Umbilical cord (tissue), 2 donors: ENCODE measurements around the gene TCEAL2. TPM values are rescaled to one million over a fixed set of nuclear protein-coding genes. Genes with fewer than 3 reads are reported as not detected.
A peak's percentile ranks its signal among the peaks of the same experiment; 100 is the strongest.
"Not testable (repeated sequence)": the region's sequence is repeated elsewhere in the genome, so short reads cannot be mapped to it uniquely, and the experiment has no call there.

Source experiments
- DNase-seq: peaks from one replicate; pipeline ENCODE4 v3.0.0-alpha.2; 2015; ENCODE audit warnings: low spot score
- total RNA-seq: library from RNA; depleted of rRNA; stranded (reverse); fragments of >200 nt; gene quantifications from one replicate; pipeline ENCODE4 v1.2.3, GENCODE V29; 2014; ENCODE audit warnings: low replicate concordance; ENCODE audit not compliant: insufficient read depth

Gene TCEAL2
- not detected for total RNA-seq

GRCh38 chrX:102125436-102125835 is at the start of gene TCEAL2:
Gene TCEAL2 (plus strand): TSS chrX:102125679. CDS start chrX:102126831, 1,152 bp downstream.
- DNase-seq = not testable (repeated sequence)

DNA sequence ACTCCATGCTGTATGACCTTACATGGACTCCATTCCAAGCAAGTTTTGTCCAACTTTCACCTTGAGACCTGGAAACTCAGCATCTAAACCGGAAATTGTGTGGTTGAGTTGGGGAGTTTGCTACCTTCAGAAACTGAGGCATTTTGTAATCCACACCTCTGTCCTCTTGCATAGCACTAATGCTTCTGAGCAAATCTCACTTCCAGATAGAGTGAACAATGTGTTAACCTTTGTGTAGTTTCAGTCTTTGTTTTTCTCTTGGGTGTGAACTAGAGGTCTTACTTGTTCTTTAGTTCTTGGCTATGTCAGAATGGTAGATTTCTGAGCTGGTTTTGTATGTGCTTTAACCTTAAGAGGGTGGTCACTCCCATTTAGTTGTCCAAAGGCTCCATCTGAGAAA is 48.1 kb upstream of the TCEAL2 start:
- no peak for DNase-seq

DNA sequence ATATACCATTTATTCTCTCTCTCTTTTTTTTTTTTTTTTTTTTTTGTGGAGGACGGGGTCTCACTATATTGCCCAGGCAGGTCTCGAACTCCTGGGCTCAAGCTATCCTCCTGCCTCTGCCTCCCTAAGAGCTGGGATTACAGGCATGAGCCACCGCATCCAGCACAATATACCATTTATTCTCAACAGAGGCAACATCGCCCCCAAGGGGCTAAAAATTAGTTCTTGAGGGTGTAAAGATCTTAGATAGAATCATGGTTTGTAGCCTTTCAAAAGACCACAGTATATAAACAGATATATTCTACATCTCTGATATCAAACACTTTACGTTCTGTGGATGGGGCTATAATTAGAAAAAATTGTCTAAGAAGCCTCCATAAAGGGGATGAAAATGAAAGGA is 39.8 kb upstream of the TCEAL2 start:
- no peak for DNase-seq

DNA sequence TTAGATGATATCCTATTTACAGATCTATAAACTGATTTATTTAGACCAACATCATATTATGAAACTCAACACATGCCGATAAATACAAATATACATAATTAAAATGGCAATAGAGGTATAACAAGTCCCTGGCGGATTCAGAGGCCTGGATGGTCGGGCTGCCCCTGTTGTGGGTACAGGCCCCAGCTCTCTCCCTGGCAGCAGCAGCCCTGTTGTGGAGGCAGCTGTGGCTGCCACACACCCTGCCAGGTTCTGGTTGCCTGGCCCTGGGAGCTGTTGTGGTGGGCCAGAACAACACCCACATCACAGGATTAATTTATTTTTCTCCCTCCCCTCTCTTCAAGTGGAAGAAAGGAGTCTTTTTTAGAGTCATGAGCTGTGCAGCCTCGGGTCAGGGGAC is 12.1 kb upstream of the TCEAL2 start:
- DNase-seq = no peak

DNA sequence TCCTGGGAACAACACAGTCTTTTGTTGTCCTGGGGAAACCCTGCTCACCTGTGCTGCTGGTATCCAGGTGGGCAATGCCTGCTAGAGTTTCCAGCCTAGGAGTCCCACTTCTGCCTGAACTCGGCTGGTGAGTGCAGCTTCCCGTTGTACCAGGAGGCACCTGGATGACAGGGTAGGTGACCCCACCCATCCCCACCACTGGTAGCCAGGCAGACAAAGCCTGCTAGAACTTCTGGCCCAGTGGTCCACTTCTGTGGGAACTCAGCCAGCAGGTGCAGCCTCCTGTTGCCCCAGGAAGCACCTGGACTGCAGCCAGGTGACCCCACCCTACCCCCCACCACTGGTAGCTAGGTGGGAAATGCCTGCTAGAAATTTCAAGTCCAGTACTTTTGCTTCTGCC is 9.7 kb upstream of the TCEAL2 start:
- DNase-seq = no peak

DNA sequence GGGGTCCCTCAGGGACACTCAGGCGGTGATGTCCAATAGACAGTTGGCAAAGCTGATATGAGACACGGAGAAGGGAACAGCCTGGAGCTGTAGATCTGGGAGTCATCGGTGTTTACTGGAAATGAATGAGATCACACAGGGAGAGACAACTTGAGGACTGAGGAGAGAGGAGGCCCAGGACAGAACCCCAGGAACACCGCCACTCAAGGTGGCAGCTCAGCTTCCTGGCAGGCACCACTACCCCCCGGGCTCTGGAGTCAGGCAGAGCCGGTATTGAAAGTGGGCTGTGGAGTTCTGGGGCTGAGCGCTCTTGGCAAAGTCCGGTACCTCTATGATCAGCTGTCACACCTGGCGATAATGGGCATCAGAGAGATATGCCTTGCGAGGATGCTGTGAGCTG is 465 bp upstream of the TCEAL2 start:
- not testable (repeated sequence) for DNase-seq

DNA sequence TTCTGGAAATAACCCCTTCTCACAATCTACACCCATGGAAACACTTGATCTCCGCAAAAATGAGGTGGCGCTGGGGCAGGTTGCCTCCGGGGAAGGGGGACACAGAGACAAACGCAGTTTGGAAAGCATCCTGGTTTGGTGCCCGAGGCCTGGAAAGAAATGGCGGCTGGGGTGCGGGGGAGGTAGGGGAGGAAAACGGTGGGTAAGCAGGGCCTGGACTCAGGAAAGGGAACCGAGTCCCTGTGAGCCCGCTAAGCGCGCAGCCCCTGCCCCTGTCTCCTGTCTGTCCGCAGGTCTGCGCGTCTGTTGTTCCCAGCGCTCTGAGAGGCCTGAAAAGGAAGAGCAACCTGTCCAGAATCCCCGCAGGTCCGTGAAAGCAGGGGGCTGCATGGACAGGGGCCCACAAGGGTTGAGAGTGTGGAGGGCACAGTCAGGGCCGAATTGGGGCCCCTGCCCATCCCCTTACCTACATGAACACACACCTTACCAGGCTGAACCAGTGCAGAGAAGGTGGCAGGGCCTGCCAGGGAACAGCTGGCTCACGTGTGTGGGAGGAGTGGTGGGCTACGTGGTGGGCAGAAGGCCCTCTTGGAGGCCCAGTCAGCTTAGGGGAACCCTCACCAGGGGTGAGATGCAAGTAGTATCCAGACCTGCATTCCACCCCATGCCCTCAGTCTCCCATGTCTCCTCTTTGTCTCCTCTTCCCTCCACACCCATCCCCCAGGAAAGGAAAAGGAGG is 770 bp downstream of the TCEAL2 start:
- not testable (repeated sequence) for DNase-seq

- no peak for DNase-seq
Observed at GRCh38 chrX:102126863-102127262, 1.4 kb downstream of the TCEAL2 start.

- DNase-seq = no peak
Observed at GRCh38 chrX:102129473-102129872, 4.0 kb downstream of the TCEAL2 start.

- DNase-seq = no peak
Observed at GRCh38 chrX:102138064-102138463, 12.6 kb downstream of the TCEAL2 start.

DNA sequence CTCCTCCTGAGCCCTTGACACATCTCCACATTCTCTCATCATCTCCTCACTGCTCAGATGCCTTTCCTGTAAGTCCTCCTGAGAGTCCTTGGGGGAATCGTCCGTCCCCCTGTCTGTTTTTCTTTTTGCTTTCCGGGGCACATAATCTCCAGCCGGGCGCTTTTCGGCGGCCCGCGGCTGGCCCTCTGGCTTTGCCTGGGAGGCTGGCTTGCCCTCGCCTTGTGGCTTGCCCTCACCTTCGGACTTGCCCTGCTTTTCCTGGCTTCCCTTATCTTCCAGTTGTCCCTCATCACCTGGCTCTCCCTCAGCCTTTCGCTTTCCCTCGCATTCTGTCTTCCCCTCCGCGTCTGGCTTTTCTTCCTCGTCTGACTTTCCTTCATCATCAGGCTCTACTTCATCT is 15.4 kb downstream of the TCEAL2 start:
- DNase-seq = not testable (repeated sequence)

GRCh38 chrX:102141631-102142030 is 16.2 kb downstream of the TCEAL2 start:
- DNase-seq = not testable (repeated sequence)

DNA sequence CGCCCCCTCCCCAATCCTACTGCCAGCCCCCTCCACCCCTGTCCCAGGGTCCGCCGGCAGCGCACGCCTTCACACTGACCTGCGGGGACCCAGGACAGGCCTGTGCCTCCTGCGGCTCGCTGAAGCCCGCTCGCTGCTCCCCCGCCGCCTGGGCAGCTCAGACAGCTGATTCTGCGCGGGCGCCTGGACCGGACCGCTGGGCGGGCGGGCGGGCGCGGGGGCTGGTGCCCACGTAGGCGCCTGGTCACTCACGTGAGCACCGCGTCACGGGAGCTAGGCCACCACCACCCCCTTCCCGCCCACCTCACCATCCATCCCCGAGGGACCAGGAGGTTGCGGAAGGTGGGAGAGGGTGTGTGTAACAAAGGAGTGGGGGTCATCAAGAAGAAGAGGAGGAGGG is 16.8 kb downstream of the TCEAL2 start, which contains the start of gene TCEAL6:
TCEAL6 (minus strand) TSS at position 208 of the 400 bp plus-strand sequence.
- not testable (repeated sequence) for DNase-seq

- DNase-seq = no peak
Observed at GRCh38 chrX:102154218-102154860, 28.9 kb downstream of the TCEAL2 start.

DNA sequence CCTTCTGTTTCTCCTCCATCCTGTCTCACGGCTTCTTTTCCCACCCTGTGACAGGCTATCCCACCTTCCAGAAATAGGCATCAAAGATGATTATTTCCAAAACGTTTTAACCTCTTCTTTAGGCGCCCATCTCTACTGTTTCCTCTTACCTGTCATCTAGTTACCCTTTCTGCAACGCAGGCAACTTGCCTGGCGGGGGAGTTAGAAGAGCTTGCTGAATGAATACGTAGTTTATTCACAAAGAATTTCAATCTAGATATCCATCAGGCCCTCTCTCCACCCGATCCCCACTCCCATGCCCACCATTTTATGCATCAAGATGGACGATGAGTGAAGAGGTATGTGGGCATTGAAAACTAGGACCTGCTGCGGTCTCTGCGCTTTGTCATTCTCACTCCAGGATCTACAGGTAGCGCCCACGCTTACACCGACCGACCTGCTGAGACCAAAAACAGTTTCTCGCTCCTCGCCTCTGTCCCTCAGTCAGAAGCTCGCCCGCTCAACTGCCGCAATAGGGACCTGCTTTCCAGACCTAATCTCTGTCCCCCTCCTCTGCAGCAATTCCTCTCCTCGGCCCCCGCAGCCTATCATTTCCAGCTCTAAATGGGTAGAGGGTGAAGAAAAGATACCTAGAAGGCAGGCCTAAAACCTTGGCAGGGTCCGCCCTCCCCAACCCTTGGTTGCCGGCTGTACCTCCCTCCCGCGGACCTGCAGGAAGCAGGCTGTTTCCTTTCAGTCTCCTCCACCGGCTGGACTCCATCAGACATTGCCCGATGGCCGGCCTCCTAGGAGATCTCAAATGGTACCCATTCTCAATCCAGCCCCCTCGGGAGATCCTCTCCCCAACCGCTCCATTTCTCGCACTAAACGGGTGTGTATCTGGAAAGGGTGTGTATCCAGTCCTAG is 29.7 kb downstream of the TCEAL2 start:
- DNase-seq = no peak

DNA sequence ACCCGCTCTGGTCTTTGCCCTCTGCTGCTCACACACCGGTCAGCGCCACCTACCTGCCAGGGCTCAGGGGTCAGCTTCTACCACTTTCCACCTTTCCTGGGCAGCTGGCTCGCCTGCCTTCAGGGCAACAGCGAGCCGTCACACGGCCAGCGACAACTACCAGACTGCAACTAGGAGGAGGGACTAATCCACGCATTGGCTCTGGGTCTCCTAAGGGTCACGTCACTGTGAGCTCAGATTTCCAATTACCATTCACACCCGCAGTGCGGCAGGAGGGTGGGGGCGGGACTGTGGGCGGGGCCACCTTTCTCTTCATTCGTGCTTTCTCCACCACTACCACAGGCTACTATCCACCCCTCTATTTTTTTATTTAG is 30.3 kb downstream of the TCEAL2 start, which contains the start of gene BEX5:
BEX5 (minus strand) TSS at position 172 of the 374 bp plus-strand sequence. CDS start 1,712 bp downstream, outside the sequence.
- peak; percentile 0 for DNase-seq

Other genes starting within 250 kb of the TCEAL2 start
- gene ZMAT1, start 193.7 kb upstream of the TCEAL2 start, total RNA-seq = 13.0 TPM
- gene TCEAL6, start 16.8 kb downstream of the TCEAL2 start, total RNA-seq = not detected
- not detected for gene BEX5, start 30.3 kb downstream of the TCEAL2 start, total RNA-seq
- not detected for gene TCP11X1, start 89.6 kb downstream of the TCEAL2 start, total RNA-seq
- not detected for gene NXF2, start 121.5 kb downstream of the TCEAL2 start, total RNA-seq